GM18498 (cell line): ENCODE measurements around the gene PAK4.

ENCODE experiments used
- ATAC-seq: cut with Tn5 transposase; IDR thresholded peaks from one replicate; pipeline ENCODE4 v1.9.1; 2021; ENCODE audit warnings: mild to moderate bottlenecking, moderate library complexity; ENCODE audit not compliant: unreplicated experiment

Gene PAK4

DNA sequence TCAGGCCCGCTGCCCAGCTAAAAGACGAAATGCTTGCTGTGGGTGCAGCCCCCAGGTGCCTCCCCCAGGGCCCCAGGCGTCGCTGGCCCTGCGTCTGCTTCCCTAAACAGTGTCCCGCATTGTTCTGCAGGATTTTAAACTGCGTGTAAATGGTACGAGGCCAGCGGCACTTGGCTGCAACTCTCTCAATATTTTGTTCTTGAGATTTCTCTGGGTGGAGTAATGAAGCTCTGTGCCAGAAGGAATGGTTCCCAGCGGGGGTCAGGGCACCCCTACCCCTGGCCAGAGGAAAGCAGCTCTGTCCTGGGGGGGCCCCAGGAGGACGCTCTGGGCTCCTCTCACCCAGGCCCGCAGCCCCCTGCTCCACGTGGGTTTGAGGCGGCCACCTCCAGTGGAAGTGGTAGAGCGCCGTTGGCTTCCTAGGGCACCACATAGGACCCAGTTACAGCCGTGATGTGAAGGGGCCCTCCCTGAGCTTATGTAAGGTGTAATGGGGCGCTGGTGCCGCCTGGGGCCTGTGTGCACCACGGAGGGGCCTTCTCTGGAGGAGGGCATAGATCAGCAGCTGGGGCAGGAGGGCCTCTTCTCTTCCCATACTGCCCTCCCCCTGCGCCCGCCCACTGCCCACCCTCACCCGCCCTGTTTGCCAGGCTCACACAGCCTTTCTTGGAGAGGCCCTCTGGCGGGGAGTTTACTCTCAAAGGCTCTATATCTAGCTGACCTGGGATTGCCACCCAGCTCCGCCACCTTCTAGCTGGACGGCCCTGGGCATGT lies 19.8 kb downstream of the PAK4 start:
- no peak for ATAC-seq

DNA sequence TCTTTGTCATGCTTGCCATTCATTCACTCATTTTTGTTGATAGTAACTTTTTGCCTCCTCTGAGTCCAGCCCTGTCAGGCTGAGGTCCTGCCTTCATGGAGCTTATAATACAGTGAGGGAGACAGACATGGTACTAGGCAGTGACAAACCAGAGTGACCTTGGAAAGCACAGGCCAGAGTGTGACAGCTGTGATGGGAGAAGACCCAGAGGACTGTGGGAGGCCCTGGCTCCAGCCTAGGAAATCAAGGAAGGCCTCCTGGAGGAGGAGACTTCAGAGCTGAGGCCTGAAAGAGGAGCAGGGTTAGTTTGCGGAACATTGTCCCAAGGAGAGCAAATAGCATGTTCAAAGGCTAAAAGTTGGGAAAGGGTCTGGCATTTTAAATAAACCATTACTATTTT lies 20.5 kb downstream of the PAK4 start:
- no peak for ATAC-seq

DNA sequence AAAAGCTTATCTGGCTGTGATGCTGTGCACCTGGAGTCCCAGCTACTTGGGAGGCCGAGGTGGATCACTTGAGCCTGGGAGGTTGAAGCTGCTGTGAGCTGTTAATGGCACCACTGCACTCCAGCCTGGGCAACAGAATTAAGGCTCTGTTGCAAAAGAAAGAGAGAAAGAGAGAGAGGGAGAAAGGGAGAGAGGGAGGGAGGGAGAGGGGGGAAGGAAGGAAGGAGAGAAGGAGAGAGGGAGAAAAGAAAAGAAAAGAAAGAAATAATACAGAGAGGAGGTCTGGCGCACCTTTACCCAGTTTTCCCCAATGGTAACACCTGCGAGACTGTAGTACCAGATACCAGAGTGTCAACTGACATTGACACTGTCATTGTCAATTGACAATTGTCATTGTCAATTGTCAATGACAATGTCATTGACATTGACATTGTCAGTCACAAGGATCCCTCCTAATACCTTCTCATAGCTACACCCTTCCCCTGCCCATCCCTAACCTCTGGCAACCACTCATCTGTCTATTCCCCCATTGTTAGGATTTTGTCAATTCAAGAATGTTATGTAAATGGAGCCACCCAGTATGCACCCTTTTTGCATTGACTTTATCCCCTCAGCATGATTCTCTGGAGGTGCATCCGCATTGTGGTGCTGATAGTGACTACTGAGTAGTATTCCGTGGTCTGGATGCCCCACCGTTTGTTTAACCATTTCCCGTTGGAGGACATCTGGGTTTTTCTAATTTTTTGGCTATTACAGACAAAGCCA lies 21.3 kb downstream of the PAK4 start:
- ATAC-seq, result no peak

DNA sequence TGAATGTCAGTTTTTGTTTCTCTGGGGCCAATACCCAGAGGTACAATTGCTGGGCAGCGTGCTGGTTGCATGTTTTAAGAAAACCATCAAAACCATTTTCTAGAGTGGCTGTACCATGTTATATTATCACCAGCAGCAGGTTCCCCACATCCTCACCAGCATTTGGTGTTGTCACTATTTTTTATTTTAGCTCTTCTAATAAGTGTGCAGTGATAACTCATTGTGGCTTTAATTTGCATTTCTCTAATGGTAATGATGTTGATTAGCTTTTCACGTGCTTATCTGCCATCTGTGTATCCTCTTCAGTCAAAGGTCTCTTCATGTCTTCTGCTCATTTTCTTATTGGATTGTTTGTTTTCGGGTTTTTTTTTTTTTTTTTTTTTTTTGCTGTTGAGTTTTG lies 21.9 kb downstream of the PAK4 start:
- no peak for ATAC-seq

DNA sequence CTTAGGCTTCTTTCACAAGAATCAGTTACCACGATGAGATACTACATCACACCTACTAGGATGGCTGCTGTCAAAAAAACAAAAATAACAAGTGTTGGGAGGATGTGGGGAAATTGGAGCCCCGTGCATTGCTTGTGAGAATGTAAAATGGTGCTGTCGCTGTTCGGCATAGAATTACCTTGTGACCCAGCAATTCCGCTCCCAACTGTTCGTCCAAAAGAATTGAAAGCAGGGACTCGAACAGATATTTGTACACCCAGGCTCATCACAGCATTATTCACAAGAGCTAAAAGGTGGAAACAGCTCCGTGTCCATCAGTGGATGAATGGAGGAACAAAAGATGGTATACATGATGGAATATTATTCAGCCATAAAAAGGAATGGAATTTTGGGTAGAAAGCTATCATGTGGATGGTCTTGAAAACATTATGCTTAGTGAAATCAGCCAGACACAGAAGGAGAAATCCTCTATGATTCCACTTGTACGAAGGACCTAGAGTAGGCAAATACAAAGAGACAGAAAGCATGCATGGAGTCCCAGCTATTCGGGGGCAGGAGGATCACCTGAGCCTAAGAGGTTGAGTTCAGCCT lies 23.4 kb downstream of the PAK4 start:
- ATAC-seq, result no peak

DNA sequence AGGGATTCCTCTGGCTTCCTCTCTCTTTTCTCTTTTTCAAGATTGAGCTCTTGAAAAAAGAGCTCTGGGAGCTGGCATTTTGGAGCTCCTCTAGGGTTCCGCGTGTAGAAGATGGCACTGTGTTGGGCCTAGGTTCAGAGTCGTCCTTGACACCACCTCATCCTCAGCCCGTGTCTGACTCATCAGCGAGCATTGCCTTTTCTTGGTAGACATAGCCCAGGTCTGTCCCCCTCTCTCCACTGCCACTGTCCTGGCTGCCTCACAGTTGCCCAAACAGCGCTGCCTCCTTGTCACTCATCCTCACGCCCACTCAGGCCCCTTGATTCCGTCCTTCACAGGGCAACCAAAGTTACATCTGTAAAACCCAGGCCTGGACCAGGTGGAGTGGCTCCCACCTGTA lies 24.6 kb downstream of the PAK4 start:
- ATAC-seq, result no peak

DNA sequence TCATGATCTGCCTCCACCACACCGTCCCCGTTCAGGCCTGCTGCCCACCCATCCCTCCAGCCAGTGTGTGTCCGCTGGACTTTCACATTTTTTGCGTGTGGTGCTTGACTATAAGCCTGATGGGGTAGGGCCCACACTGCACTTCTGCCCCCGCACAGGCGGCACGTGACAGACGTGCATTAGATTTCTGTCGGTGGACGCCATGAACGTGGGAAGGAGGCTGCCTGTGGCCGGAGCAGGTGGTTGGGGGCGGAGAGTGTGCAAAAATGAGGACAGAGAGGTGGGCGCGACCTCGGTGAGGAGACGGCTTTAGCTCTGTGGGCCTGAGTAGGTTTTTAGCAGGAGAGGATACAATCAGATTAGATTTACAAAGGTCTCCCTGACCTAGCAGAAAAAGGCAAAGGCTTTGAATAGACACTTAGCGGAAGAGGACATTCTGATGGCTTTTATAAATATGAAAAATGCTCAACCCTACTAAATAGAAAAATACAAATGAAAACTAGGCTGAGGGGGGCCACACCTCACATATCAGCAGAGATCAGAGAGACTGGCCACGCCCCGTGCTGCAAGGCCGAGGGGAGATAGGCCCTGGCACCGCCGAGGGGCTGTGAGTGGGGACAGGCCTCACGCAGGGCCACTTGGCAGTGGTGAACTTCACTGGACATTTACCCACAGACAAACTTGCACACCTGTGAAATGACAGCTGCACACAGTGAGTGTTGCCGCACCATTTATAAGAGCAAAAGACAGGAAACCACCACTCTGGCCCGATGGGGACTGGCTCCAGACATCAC lies 25.4 kb downstream of the PAK4 start:
- ATAC-seq, result no peak

DNA sequence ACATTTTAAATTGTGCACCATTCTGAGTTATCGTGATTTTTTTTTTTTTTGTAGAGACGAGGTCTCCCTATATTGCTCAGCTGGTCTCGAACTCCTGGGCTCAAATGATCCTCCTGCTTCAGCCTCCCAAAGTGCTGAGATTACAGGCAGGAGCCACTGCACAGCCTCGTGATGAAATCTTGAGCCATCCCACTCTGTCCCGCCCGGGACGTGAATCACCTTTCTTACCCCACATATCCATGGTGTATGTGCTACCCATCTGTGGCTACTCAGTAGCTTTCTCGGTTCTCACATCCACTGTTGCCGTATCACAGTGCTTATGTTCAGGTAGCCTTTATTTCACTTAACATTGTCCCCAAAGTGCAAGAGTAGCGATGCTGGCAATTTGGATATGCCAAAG lies 26.5 kb downstream of the PAK4 start:
- ATAC-seq, result no peak

DNA sequence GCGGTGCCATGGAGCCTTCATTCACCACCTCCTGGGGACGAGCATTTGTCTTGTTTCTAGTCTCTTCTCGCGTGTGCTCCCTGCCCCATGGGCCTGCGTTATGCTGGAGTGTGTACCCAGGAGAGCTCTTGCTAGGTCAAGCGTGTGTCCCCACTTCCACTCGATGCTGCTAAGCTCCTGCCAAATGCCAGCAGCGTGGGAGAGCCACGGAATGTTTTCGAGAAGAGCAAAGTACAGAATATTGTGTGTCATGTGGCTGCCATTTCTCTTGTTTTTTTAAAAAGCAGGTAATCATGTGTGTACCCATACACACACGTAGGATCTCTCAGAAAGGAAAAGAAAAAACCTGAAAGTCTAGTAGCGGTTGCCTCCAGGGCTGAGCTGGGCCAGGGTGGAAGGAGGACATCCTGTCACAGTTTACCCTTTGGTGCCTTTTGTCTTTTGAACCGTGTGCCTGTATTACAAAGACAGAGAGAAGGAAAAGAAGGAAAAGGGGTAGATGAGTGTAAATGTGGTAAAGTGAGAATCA lies 28.6 kb downstream of the PAK4 start:
- no peak for ATAC-seq

DNA sequence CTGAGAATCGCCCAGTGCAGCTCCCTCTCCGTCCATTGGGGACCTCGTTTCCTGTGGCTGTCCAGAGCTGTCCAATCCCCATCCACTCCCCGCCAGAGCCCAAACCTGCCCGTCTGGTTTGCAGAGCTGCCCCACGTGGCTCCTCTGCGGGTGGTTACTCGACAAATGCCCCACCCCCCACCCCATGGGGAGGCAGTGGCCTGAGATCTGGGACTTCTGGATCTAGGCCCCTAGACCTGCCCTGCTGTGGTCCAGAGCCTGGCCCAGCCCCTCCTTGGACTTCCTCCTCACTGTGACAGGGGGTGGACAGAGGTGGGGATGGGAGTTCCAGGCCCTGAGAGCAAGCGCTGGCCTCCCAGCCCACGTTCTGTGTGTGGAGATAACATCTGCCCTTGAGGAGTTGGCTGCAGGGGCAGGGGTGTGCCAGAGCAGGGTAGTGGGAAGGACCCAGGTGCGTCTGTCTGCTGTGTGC lies 29.1 kb downstream of the PAK4 start:
- ATAC-seq, result no peak

DNA sequence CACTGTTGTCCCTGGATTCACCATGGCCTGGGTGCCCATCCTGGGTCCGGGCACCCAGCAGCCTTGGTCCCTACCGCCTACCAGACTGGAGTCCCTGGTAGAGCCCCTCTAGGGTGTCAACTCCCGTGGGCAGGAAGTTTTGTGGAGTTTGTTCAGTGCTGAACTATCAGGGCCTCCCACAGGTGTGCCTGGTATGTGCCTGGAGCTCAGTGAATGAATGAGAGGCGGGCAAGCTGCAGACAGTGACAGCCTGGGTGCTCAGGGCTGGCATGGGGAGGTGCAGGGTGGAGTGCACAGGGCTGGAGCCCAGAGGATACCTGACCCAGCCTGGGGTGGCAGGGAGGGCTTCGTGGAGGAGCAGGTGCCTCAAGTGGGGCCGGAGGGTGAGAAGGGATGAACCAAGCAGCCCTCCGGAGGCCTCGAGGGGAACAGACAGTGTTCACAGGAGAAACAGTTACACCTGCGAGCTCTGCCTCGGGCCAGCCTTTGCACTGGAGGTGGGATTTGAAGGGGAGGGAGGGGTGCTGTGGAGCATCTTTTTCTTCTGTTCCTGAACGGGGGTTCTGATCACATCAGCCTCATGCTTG lies 29.6 kb downstream of the PAK4 start:
- no peak for ATAC-seq

DNA sequence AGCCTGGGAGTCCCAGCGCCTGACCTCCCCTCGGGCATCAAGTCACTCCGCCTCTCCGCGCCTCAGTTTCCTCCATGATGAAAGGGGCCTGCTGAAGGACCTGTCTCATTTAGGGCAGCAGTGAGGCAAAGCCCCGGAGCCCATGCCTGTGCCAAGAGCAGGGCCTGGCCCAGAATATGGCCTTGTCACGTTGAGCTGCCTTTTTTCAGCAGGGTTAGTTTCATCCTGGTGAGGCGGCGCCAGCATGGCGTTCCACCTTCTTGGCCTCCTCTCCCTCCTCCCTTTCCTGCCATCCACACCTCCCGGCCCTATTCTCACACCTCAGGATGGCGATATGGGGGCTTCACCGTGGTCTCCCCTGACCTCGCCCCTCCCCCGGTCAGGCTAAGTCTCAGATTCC lies 30.2 kb downstream of the PAK4 start:
- ATAC-seq, result no peak

DNA sequence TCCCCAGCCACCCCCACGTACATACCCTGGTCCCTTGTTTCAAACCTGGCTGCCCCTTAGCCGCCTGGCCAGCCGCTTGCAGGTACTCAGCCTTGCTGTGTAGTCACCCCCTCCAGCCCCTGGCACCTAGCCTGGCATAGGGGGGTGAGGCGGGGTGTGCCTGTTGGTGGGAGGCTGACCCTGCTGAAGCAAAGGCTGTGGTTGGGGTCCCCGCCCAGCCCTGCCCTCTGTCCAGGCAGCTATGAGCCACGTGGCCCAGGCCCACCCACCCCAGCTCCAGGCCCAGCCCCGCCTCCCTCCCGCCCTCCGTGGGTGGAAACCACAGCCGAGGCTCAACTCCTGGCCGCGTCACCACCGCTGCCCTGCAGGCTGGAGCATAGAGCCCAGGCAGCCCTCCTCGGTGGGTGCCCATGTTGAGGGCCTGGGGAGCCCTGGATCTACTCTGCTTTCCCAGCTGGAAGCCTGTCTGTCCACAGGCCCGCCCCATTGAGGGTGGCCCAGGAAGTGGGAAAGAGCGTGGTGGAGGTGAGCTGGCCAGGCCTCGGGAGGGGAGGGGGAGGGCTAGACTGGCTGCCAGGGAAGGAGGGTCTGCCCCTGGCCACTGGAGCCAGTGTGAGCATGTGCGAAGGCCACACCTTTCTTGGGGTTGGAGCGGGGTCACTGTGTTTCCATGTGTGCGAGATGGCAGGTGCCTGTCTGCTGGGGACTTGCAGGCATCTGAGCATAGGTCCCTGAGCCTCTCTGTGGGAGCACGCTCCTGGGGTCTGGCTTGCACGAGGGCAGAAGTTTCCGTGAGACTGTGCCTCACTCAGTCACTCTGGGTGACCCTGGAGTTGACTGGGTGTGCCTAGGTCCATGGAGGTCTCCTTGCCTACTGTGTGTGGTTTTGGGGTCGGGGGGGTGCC lies 31.0 kb downstream of the PAK4 start:
- ATAC-seq, result no peak

DNA sequence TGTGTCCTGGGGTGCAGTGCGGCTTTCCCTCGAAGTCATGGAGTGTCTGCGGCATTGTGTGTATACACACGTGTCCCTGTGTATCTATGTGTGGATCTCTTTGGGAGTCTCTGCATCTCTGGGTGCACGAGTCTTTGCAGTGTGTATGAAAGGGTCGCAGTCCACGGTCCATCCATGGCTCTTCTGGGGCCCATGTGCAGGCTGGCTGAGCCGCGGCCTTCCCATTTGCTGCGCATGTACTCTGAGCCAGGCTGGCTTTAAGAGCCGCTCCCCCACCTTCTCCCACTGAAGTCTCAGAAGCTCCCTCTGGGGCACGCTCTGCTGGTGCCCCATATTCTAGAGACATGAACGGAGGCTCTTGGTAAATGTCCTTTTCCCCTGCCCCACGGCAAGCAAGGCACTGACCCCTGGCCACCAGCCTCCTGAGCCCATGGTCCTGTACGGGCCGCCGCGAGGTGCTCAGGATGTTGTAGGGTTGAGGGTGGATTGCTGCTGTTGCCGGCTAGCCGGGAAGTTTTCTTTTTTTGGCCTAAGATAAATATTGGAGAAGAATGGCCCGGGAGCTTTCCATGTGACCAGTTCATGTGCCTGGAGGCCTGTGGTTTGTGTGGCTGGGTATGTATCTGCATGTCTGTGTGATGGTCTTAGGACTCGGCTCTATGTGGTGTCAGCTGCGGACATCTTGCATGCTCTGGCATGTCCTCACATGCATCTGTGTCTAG lies 31.9 kb downstream of the PAK4 start:
- ATAC-seq, result no peak

DNA sequence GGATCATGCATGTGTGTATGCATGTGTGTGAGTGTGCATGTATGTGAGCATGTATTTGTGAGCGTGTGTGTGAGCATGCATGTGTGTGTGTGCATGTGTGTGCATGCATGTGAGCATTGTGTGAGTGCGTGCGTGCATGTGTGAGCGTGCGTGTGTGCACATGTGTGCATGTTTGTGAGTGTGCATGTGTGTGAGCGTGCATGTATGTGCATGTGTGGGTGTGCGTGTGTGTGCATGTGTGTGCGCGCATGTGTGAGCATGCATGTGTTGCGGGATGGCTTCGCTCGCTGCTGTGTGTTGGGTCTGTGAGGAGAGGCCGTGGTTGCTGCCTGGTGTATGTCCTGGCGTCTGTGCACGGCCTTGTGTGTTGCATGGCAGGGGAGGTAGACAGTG lies 32.4 kb downstream of the PAK4 start:
- no peak for ATAC-seq

DNA sequence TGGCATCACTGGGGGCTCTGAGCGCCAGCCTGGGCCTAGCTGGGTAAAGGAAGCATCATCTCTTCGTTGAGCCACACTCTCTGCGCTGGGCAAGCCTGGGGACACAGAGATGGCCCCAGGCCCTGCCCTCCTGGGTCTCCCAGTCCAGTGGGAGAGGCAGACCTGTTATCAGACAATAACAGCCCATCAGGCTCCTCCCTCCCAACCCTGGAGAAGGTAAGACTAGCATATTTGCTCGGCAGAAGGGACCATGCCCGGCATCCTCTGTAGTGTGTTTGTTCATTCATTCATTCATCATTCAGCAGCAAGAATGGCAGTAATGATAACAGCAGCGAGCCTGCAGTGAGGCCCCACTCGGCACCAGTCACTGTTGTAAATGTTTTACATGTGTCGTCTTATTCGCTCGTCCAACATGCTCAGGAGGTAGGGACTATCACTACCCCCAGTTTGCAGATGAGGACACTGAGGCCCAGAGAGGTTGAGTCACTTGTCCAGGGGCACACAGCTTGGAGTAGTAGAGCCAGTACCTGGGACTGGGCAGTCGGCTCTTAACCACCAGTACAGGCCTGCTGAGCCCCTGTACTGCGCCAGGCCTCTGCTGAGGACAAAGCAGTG lies 33.2 kb downstream of the PAK4 start:
- ATAC-seq, result no peak

DNA sequence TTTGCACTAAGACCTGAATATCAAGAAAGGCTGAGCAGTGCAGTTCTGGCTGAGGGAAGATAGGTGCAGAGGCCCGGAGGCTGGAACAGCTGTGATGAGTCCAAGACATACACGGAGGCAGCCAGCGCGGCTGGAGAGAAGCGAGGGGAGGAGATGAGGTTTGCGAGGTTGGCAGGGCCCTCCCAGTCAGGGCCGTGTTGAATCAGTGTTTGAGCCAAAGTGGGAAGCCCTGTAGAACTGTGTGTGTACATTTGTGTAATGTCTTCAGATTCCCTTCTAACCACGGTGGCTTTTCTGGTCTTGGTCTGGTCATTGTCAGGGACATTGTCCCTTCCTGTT lies 34.9 kb downstream of the PAK4 start:
- ATAC-seq, result no peak

DNA sequence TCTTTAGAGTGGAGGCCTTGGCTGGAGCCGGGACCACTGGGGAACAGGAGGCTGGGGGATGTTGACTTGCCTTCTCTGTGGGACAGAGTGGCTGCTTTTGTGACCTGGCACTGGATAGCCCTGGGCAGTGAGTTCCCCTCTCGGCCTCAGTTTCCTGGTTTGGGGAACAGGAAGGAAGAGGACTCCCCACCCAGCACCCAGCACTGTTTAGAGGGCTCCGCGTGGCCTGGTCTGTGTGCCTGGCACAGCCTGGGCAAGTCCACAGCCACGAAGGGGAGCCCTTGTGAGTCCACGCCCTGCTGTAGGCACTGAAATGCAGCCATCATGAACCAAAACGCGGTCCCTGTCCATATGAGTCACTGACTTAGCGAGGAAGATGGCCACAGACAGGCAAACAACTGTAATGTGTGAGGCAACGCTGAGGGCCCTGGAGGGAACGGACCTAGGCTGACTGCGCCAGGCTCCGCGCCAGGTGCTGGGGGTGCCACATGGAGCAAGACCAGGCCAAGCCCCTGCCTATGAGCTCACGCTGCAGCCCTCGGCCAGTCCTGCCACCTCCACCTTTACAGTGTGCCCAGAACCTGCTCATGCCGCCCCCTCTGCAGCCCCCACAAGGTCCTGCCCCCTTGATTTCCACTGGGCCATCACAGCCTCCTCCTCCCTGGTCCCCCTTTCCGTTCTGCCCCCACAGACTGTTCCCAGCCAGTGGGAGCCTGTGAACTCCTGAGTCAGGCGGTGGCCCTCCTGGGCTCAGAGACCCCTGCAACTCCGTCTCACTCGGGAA lies 35.5 kb downstream of the PAK4 start:
- ATAC-seq, result no peak
